Stimulated activated CD4-positive, alpha-beta T cell treated with anti-CD3 and anti-CD28 coated beads, Interleukin-4, amount 100 ng/mL, for 4 hours (primary cell): Measurements from ENCODE around the gene SYCE1L.
"Not testable (repeated sequence)": the region's sequence is repeated elsewhere in the genome, so short reads cannot be mapped to it uniquely, and the experiment has no call there.

Source experiments
- DNase-seq, 2 experiments: peaks; one replicate each; pipeline ENCODE4 v3.0.0-alpha.2; 2020

SYCE1L gene, protein sequence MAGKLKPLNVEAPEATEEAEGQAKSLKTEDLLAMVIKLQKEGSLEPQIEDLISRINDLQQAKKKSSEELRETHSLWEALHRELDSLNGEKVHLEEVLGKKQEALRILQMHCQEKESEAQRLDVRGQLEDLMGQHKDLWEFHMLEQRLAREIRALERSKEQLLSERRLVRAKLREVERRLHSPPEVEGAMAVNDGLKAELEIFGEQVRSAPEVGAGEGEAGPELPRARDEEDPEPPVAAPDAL

GRCh38 chr16:77199211-77199610 is at the start of gene SYCE1L:
Gene SYCE1L (plus strand): TSS chr16:77199408. CDS start chr16:77199452, 44 bp downstream.
- no peak for DNase-seq

DNA sequence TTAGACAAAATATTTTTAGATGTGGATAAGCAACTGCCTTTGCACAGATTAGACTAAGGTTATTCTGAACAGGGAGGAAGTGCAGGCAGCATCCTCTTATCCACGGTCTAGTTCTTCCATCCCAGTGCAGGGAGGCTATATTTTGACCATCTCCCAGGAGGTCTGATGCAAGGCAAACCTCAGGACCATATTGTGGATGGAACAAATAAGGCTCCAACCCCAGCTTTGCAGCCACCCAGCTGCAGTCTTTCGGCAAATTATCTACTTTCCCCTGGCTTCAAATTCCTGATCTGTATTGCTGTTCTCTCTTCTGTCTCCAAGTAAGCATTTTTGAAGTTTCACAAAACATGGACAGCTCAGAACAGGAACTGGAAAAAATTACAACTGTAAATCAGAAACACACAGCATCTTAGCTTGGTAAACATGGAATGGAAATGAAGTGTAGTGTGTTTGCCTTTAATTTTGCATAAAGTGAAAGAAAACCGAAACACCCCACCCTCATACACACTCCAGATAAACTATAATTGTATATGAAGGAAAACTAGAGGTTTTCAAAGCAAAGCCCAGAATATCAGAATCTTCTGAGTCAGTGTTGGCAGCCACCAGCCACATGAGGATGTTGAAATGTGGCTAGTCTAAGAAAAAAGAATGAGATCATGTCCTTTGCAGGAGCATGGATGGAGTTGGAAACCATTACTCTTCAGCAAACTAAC is 41.7 kb upstream of the SYCE1L start:
- DNase-seq: no peak

DNA sequence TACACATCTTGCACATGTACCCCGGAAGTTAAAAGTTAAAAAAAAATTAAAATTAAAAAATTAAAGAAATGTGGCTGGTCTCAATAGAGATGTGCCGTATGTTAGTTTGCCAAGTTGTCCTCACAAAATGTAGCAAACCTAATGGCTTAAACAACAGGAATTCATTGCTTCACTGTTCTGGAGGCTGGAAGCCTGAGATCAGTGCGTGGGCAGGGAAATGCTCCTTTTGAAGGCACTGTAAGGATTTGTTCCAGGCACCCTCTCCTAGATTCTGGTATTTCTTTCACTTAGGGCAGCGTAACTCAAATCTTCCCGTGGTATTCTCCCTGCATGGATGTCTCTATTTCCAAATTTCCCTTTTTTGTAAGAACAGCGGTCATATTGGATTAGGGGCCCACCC is 40.9 kb upstream of the SYCE1L start:
- DNase-seq: no peak

- DNase-seq: no peak
Observed at GRCh38 chr16:77165006-77165405, 34.2 kb upstream of the SYCE1L start.

DNA sequence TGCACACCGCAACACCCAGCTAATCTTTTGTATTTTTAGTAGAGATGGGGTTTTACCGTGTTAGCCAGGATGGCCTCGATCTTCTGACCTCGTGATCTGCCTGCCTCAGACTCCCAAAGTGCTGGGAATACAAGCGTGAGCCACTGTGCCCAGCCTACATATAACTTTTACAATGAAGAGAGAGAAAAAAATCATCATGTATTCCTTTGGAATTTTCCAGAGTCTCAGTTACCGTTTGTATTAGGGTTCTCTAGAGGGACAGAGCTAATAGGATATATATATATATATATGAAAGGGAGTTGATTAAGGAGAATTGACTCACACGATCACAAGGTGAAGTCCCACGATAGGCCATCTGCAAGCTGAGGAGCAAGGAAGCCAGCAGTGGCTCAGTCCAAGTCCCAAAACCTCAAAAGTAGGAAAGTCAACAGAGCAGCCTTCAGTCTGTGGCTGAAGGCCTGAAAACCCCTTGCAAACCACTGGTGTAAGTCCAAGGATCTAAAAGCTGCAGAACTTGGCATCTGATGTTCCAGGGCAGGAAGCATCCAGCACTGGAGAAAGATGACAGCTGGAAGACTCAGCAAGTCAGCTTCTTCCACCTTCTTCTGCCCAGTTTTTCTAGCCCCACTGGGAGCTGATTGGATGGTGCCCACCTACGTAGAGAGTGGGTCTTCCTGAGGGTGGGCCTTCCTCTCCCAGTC is 33.5 kb upstream of the SYCE1L start:
- not testable (repeated sequence) for DNase-seq

GRCh38 chr16:77166726-77167125 is 32.5 kb upstream of the SYCE1L start:
- DNase-seq: no peak

GRCh38 chr16:77168901-77169300 is 30.3 kb upstream of the SYCE1L start:
- DNase-seq: no peak

DNA sequence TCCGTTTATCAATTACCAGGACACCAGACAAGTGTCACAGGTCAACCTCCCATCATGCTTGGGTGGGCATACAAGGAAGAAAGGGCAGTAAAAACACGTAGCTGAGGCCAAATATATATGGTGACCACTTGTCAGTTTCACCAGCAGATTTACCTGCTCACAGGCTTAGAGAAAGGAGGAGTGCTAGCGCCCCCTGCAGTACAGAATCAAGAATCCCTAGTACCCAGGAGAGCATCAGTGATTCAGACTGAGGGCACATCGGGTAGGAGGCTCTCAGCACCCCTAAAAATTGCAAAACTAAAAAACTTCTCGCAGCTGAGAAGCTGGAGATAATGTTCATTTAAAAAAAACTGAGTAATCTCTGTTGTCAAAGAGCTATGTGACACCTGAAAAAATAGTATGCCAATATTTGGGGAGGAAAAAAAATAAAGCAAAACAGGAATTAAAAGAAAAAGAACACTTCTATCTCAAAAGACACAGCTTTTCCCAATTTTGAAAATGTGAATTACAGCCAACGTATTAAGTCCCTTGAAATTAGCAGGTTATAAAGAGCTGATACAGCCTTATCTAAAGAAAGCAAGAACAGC is 29.5 kb upstream of the SYCE1L start:
- DNase-seq: no peak

- DNase-seq: no peak
Observed at GRCh38 chr16:77170805-77171204, 28.4 kb upstream of the SYCE1L start.

- DNase-seq: no peak
Observed at GRCh38 chr16:77171745-77172635, 27.2 kb upstream of the SYCE1L start.

DNA sequence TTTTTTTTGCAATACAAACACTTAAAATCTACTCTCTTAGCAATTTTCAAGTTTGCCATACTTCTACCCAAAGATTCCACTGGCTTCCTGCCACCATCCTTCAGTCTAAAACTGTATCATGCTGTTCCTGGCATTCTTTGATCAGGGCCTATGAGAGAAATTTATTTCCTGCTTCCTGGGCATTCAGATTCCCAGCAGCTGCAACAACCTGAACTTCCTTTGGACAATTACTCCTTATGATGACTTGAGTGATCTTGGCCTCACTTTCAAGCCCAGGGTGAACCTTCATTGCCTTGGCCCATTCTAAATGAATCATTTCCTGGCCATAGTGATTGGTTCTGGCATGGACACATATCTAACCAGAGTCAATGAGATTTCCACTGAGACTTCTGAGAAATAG is 26.3 kb upstream of the SYCE1L start:
- DNase-seq: no peak

DNA sequence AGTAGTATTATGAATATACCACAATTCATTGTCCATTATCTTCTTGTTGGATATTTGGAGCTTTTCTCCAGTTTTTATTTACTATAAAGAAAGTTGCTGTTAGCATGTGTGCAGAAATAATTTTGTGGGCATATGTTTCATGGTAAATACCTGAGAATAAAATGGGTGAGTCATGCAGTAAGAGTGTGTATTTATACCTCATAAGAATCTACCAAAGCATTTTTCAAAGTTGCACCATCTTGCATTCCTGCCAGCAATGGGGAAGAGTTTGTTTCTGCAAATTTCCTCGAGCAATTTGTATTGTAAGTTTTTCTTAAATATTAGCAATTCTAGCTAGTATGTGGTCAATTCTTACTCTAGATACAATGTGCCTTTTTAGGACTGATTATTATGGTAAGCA is 16.1 kb upstream of the SYCE1L start:
- no peak for DNase-seq

DNA sequence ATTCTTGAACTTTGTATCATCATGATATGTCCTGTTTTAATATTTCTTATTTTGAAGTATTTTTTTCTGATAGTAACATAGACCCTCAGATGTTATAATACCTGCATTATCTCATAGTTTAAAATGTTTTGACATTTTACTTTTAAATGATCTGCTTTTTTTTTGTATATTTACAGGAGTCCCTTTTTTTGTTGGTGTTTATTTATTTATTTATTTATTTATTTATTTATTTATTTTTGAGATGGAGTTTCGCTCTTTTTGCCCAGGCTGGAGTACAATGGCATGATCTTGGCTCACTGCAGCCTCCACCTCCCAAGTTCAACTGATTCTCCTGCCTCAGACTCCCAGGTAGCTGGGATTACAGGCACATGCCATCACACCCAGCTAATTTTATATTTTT is 12.9 kb upstream of the SYCE1L start:
- DNase-seq: not testable (repeated sequence)

DNA sequence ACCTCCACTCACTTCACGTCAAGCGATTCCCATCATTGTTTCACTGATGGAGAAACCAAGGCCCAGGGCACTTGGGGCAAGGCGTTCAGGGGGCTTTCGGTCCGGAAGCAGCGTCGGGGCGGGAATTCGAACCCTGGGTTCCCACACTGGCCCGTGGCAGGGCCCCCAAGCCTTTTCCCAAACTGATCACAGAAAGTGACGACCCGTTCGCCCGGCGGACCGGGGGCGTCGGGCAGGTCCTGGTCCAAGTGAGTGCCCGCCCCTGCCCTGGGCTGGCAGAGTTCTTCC is 9.1 kb upstream of the SYCE1L start:
- no peak for DNase-seq

GRCh38 chr16:77190478-77191258 is 8.5 kb upstream of the SYCE1L start, which contains the start of gene MON1B:
Gene MON1B (plus strand): TSS chr16:77191190. CDS start chr16:77191486, 296 bp downstream.
- peak; percentile 85 to 96 for DNase-seq

DNA sequence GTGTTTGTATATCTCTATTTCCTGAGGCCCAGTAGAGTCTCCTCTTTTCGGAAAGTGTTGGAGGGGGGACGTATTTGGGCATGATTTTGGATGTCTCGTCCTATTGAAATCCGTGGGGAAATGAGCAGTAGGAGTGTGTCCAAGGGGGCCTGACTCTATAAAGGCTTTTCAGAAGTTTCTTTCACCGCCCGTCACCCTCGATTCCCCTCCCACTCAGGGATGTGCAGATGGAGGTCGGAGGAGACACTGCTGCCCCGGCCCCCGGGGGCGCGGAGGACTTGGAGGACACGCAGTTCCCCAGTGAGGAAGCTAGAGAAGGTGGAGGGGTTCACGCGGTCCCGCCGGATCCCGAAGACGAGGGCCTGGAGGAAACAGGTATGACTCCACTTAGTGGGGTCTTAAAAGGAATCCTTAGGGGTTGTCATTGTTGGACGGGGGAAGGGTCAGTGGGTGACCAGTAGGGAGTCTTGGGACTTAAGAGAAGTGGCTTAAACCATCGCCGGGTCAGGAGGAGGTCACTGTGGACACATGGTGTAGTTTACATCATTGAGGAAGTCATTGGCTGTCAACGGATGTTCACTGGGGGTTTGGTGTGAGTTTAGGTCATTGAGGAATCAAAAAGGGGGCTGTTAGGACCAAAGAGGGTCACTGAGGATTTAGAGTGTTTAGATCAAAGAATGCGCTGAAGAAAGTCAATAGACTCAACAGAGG is 7.8 kb upstream of the SYCE1L start:
- peak; percentile 18 for DNase-seq

- no peak for DNase-seq
Observed at GRCh38 chr16:77193377-77193776, 5.8 kb upstream of the SYCE1L start.

GRCh38 chr16:77194295-77195231 is 4.6 kb upstream of the SYCE1L start:
- DNase-seq: no peak

DNA sequence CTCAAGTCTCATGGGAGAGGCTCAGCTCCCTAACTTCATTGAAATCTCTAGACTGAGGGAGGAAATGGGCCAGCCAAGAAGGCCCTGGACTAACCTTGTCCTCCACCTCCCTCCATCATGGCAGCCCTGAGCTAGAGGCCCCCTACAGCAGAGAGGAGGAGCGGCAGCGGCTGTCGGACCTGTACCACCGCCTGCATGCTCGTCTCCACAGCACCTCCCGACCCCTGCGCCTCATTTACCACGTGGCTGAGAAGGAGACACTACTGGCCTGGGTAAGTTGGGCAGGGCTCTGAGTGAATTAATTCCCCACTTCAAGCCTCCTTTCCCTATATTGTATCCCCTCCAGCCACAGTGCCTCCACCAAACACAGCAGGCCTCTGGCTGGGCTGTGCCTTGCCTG is 3.8 kb upstream of the SYCE1L start:
- DNase-seq: no peak

GRCh38 chr16:77197747-77198146 is 1.5 kb upstream of the SYCE1L start:
- DNase-seq: no peak
